SIG-M5 (cell line): ENCODE measurements around the gene ABCC1.
"Not testable (repeated sequence)": the region's sequence is repeated elsewhere in the genome, so short reads cannot be mapped to it uniquely, and the experiment has no call there.

Experiments used
- DNase-seq: peaks from one replicate; lab custom pipeline; 2025; lab: John Stamatoyannopoulos, UW

The ABCC1 gene

GRCh38 chr16:15946257-15947044, 3.0 kb upstream of the ABCC1 start:
- no peak for DNase-seq

GRCh38 chr16:15947983-15948509, 1.4 kb upstream of the ABCC1 start:
- DNase-seq = no peak

GRCh38 chr16:15948532-15949209, 745 bp upstream of the ABCC1 start:
- DNase-seq = no peak

GRCh38 chr16:15950161-15950854, 892 bp downstream of the ABCC1 start:
- DNase-seq = no peak

GRCh38 chr16:15950869-15951268, 1.5 kb downstream of the ABCC1 start:
- no peak for DNase-seq

GRCh38 chr16:15951852-15952251, 2.4 kb downstream of the ABCC1 start:
- no peak for DNase-seq

DNA sequence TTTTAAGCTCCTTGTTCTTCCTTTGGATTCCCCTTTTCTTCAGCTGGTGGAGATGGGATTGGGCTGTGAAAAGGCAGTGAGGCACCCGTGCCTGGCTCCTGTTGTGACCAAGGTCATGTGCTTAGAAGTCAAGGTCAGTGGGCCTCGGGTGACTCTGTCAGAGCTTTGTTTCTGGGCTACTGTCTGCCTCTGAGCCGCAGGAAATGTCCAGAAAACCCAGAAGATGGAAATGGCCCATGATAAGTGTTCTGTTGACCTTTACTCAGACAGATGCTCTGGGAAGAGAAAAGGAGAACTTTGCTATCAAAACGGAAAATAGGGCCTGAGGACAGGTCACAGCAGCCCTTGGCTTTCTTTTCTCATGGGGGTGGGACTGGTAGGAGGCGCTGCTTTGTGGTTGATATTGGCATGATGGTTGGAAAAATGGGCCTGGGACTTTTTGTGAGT, 2.9 kb downstream of the ABCC1 start:
- no peak for DNase-seq

- no peak for DNase-seq
These were observed 4.1 kb downstream of the ABCC1 start for GRCh38 chr16:15953477-15953876.

GRCh38 chr16:15953929-15954813, 4.8 kb downstream of the ABCC1 start:
- DNase-seq = no peak

DNA sequence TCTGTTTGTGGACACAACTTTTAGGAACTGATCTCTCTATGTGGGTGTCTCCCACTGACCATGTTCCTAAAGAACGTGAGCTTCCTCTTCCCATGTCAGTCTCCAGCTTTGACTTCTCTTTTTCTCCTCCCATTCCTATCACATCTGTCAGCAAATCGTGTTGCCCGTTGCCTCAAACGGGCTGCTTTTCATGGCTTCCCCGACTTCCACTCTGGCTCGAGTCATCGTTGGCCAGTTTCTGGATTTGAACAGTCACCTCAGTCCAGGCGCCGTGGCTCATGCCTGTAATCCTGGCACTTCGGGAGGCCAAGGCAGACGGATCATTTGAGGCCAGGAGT, 5.4 kb downstream of the ABCC1 start:
- no peak for DNase-seq

GRCh38 chr16:15955425-15955824, 6.0 kb downstream of the ABCC1 start:
- no peak for DNase-seq

DNA sequence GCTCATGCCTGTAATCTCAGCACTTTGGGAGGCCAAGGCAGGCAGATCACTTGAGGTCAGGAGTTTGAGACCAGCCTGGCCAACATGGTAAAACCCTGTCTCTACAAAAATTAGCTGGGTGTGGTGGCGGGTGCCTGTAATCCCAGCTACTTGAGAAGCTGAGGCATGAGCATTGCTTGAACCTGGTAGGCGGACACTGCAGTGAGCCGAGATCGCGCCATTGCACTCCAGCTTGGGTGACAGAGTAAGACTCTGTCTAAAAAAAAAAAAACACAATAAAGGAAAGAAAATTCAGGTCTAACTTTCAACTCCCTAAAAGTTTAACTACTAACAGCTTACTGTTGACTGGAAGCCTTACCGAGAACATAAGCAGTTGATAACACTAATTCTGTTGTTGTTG, 6.7 kb downstream of the ABCC1 start:
- not testable (repeated sequence) for DNase-seq

DNA sequence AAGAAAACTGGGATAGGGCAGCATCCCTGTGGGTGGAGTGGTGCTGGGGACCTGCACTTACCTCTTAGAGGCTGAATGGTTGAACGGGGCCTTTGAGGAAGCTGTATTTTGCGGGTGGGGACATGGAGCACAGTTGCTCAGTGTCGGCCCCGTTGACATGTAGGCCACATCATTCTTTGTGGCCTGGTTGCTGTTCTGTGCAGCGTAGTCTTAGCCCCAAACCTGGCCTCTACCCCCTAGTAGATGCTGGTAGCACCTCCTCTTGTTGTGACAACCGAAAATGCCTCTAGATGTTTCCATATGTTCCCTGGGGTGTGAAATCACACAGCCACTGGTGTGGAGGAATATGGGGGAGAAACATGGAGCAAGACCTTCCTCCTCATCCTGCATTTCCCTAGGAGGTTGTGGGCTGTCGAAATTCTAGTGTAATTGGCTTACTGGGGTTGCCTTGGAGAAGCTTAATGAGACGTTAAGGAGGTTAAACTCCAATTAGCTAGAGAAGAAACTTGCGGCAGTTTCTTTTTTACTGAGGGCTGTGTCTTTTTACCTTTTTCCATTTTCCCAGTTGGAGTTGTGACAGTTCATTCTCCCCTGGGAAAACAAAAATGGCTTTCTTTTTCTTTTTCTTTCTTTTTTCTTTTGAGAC, 9.4 kb downstream of the ABCC1 start:
- DNase-seq = no peak

GRCh38 chr16:15960124-15960971, 10.9 kb downstream of the ABCC1 start:
- no peak for DNase-seq

DNA sequence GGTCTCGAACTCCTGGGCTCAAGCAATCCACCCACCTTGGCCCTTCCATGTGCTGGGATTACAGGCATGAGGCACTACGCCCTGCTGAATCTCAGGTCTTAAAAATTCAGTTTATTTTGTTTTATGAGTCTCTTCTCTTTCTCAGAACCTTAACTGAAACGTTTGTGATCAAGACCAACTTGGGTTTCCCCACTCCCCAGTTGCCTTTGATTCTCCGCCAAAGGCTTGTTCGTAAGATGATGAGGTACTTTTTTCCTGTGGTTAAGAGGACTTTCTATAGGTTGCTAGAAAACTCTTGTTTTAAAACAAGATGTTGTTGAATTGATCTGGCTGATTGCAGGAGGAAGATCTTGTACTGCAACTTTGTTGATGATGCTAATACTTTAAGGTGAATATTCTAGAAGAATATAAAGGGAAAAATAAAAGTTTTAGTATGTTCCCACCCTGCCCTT, 11.7 kb downstream of the ABCC1 start:
- DNase-seq = no peak

GRCh38 chr16:15961571-15962090, 12.2 kb downstream of the ABCC1 start:
- DNase-seq = no peak

GRCh38 chr16:15963307-15963910, 14.0 kb downstream of the ABCC1 start:
- DNase-seq = no peak

- no peak for DNase-seq
These were observed 17.0 kb downstream of the ABCC1 start for GRCh38 chr16:15966420-15966819.

DNA sequence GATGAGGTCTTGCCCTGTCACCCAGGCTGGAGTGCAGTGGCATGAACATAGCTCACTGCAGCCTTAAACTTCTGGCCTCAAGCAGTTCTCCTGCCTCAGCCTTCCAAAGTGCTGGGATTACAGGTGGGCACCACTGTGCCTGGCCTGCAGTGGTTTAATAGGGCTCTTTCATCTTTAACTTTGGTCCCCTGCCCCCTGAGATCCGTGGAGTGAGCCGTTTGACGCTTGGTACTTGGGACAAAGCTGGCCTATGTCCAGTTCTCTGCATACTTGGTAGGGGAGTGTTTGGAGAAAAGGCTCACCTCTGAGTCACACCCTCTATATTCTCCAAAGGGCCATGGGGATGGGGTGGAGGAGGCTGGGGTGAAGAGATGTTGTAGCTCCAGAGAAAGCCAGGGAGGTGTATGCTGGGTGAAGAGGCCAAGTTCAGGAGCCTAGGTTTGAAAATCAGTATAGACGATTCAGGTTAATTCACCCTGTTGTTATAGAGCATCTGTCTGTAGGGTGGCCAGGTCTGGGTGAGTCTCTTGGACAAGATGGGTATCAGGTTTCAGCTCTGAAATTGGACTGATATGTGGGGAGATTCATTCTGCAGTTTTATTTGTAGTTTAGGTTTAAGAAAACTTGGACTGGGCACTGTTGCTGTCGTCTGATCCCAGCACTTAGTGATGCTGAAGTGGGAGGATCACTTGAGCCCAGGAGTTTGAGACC, 17.6 kb downstream of the ABCC1 start:
- DNase-seq = no peak
